BE2C (cell line): ENCODE data around the gene SLC29A1.
A peak's percentile ranks its signal among the peaks of the same experiment; 100 is the strongest.

Source experiments
- DNase-seq: peaks from one replicate; pipeline ENCODE4 v3.0.0-alpha.2; 2020
- H3K27me3 ChIP-seq: fragments of 250-450 bp; sonication (Bioruptor Pico); 2 replicates; pipeline ENCODE4 v1.5.1; 2020; ENCODE audit warnings: mild to moderate bottlenecking
- H3K36me3 ChIP-seq: fragments of 250-450 bp; sonication (Bioruptor Pico); 2 replicates; pipeline ENCODE4 v1.5.1; 2020; ENCODE audit warnings: mild to moderate bottlenecking
- H3K4me1 ChIP-seq: fragments of 250-450 bp; sonication (Bioruptor Pico); 2 replicates; pipeline ENCODE4 v1.5.1; 2020
- H3K4me3 ChIP-seq: 2 replicates; pipeline ENCODE4 v1.5.1; 2011; ENCODE audit warnings: low read depth, low read length
- H3K9me3 ChIP-seq: fragments of 250-450 bp; sonication (Bioruptor Pico); 2 replicates; pipeline ENCODE4 v1.5.1; 2020
- CTCF ChIP-seq: IDR thresholded peaks from 2 replicates; pipeline ENCODE4 v1.5.1; 2012; ENCODE audit warnings: mild to moderate bottlenecking, low read depth, low read length

Gene SLC29A1

GRCh38 chr6:44232676-44233566 is 9.5 kb downstream of the SLC29A1 start:
- Histone ChIP-seq H3K9me3 (no peaks in the 10 kb centered on the region), H3K36me3 (peaks cover 67% of the 10 kb centered on the region), H3K4me1 (peaks cover 35% of the 10 kb centered on the region), H3K4me3 (no peak overlapping the region), H3K27me3 (no peaks in the 10 kb centered on the region)
- no peak for TF ChIP-seq CTCF
- DNase-seq, result no peak

- Histone ChIP-seq H3K27me3 (no peaks in the 10 kb centered on the region), H3K9me3 (no peaks in the 10 kb centered on the region), H3K36me3 (peaks cover 63% of the 10 kb centered on the region), H3K4me1 (peaks cover 34% of the 10 kb centered on the region), H3K4me3 (no peak overlapping the region)
- DNase-seq, result no peak
- TF ChIP-seq CTCF, result no peak
Measured at GRCh38 chr6:44233567-44234100, 10.2 kb downstream of the SLC29A1 start.

GRCh38 chr6:44234101-44235025 is 11.0 kb downstream of the SLC29A1 start:
- H3K27me3 ChIP-seq, result no peaks in the 10 kb centered on the region
- TF ChIP-seq CTCF, result peak; percentile 96
- H3K9me3 ChIP-seq, result no peaks in the 10 kb centered on the region
- H3K4me1 ChIP-seq, result peaks cover 34% of the 10 kb centered on the region
- no peak overlapping the region for H3K4me3 ChIP-seq
- H3K36me3 ChIP-seq, result peaks cover 57% of the 10 kb centered on the region
- DNase-seq, result peak; percentile 79

- Histone ChIP-seq H3K27me3 (no peaks in the 10 kb centered on the region), H3K36me3 (peaks cover 48% of the 10 kb centered on the region), H3K4me3 (no peak overlapping the region), H3K9me3 (no peaks in the 10 kb centered on the region), H3K4me1 (peaks cover 34% of the 10 kb centered on the region)
- DNase-seq, result peak; percentile 52
- TF ChIP-seq CTCF, result no peak
Measured at GRCh38 chr6:44235269-44235668, 11.9 kb downstream of the SLC29A1 start.

- H3K4me3 ChIP-seq, result no peak overlapping the region
- no peaks in the 10 kb centered on the region for H3K27me3 ChIP-seq
- H3K9me3 ChIP-seq, result no peaks in the 10 kb centered on the region
- peaks cover 34% of the 10 kb centered on the region for H3K4me1 ChIP-seq
- no peak for DNase-seq
- peaks cover 44% of the 10 kb centered on the region for H3K36me3 ChIP-seq
- no peak for TF ChIP-seq CTCF
Measured at GRCh38 chr6:44235891-44236516, 12.6 kb downstream of the SLC29A1 start.
